Endothelial cell of umbilical vein (primary cell): ENCODE measurements around the gene ANGPTL4. TPM values are rescaled to one million over a fixed set of nuclear protein-coding genes. Genes with fewer than 3 reads are reported as not detected.

Experiments used
- BruUV-seq: library from RNA; stranded (reverse); fragments of 400-500 nt; replicated peaks from 2 replicates; lab custom pipeline; 2021; lab: Mats Ljungman, UMichigan
- CTCF ChIA-PET: fragments of 300-600, 350-600 bp; sonication (Branson Sonifier 250); formaldehyde crosslinking; loops from one replicate; lab custom pipeline; 2021; ENCODE audit warnings: antibody characterized with exemption, inconsistent platforms; lab: Charles Lee
- POLR2A ChIA-PET: fragments of 300-600, 350-600 bp; sonication (Branson Sonifier 250); formaldehyde crosslinking; loops from one replicate; lab custom pipeline; 2021; ENCODE audit warnings: antibody characterized with exemption, inconsistent platforms; lab: Charles Lee
- DNase-seq: peaks from one replicate; pipeline ENCODE4 v3.0.0-alpha.2; 2011; ENCODE audit warnings: low read depth, low spot score
- FAIRE-seq: peaks from 2 replicates; lab custom pipeline; 2011; peaks lifted over from hg19 to GRCh38; lab: Jason Lieb, UNC
- H2AFZ ChIP-seq: 2 replicates; pipeline ENCODE4 v1.6.0; 2012; ENCODE audit warnings: low read depth, low read length, control low read depth, inconsistent platforms
- H3K27ac ChIP-seq: 2 replicates; pipeline ENCODE4 v1.5.1; 2011; ENCODE audit warnings: low read depth, mild to moderate bottlenecking, control low read depth, low read length, moderate library complexity; ENCODE audit not compliant: insufficient read depth
- H3K27me3 ChIP-seq, 2 experiments: 2 replicates each; pipeline versions ENCODE4 v1.6.0 to v1.6.1; 2011; ENCODE audit warnings: low read length in 2 of 2, mixed read lengths in 1 of 2; ENCODE audit not compliant: control insufficient read depth in 2 of 2, insufficient read depth in 2 of 2
- H3K36me3 ChIP-seq, 2 experiments: 2 replicates in 1 of 2; 3 replicates in 1 of 2; pipeline ENCODE4 v1.5.1; 2011; ENCODE audit warnings: low read length in 2 of 2, mild to moderate bottlenecking in 1 of 2, moderate library complexity in 1 of 2; ENCODE audit not compliant: control insufficient read depth in 2 of 2, insufficient read depth in 2 of 2; ENCODE audit errors: extremely low read depth in 1 of 2
- H3K4me1 ChIP-seq: 3 replicates; pipeline ENCODE4 v1.5.1; 2011; ENCODE audit warnings: mild to moderate bottlenecking, low read length; ENCODE audit not compliant: control insufficient read depth, insufficient read depth; ENCODE audit errors: extremely low read depth
- H3K4me2 ChIP-seq: 2 replicates; pipeline ENCODE4 v1.6.1; 2011; ENCODE audit warnings: low read length, control low read depth, mixed read lengths; ENCODE audit not compliant: insufficient read depth
- H3K4me3 ChIP-seq, 3 experiments: fragments of 200-600 bp in 1 of 3; sonication (generic), shearing (Covaris generic) in 1 of 3; replicated peaks in 1 of 3; 2 replicates each; pipeline ENCODE4 v1.5.1; 2011 to 2016; ENCODE audit warnings: control low read depth in 3 of 3, low read length in 3 of 3, mild to moderate bottlenecking in 2 of 3, inconsistent platforms in 1 of 3, low read depth in 1 of 3, moderate library complexity in 1 of 3; ENCODE audit not compliant: insufficient read depth in 1 of 3
- H3K79me2 ChIP-seq: 2 replicates; pipeline ENCODE4 v1.6.0; 2012; ENCODE audit warnings: low read length, inconsistent platforms; ENCODE audit not compliant: control insufficient read depth, insufficient read depth
- H3K9ac ChIP-seq: replicated peaks from 2 replicates; pipeline ENCODE3; 2011; ENCODE audit warnings: low read length, control low read depth; ENCODE audit not compliant: insufficient read depth; ENCODE audit errors: extremely low read depth
- H3K9me1 ChIP-seq: replicated peaks from 3 replicates; pipeline ENCODE4 v1.6.0; 2011; ENCODE audit warnings: mild to moderate bottlenecking, low read length; ENCODE audit not compliant: control insufficient read depth, insufficient read depth; ENCODE audit errors: extremely low read depth
- H3K9me3 ChIP-seq: replicated peaks from 2 replicates; pipeline ENCODE4 v1.5.1; 2012; ENCODE audit warnings: low read length, inconsistent platforms; ENCODE audit not compliant: control insufficient read depth, insufficient read depth
- H4K20me1 ChIP-seq: replicated peaks from 2 replicates; pipeline ENCODE3; 2011; ENCODE audit warnings: mild to moderate bottlenecking, low read length; ENCODE audit not compliant: control insufficient read depth, insufficient read depth; ENCODE audit errors: extremely low read depth
- CTCF ChIP-seq, 2 donors: IDR thresholded peaks; 1 replicate in 1 of 2; 2 replicates in 1 of 2; pipeline ENCODE4 v1.5.1; 2011; ENCODE audit warnings: low read length in 2 of 2, mild to moderate bottlenecking in 2 of 2, moderate library complexity in 2 of 2, control low read depth in 1 of 2, inconsistent platforms in 1 of 2, low read depth in 1 of 2; ENCODE audit not compliant: insufficient read depth in 1 of 2; ENCODE audit errors: extremely low read depth in 1 of 2
- EZH2 ChIP-seq: IDR thresholded peaks from 2 replicates; pipeline ENCODE4 v1.6.1; 2012; ENCODE audit warnings: borderline replicate concordance, low read depth, mild to moderate bottlenecking, moderate library complexity, low read length, inconsistent platforms; ENCODE audit not compliant: severe bottlenecking
- FOS ChIP-seq: IDR thresholded peaks from 2 replicates; pipeline ENCODE4 v1.6.1; 2011; ENCODE audit warnings: mild to moderate bottlenecking, low read length, moderate library complexity, borderline replicate concordance; ENCODE audit not compliant: insufficient read depth
- GATA2 ChIP-seq: IDR thresholded peaks from 2 replicates; pipeline ENCODE4 v1.7.0; 2011; ENCODE audit warnings: low read depth, mild to moderate bottlenecking, moderate library complexity, mixed read lengths, low read length; ENCODE audit not compliant: insufficient read length, insufficient read depth
- JUN ChIP-seq: IDR thresholded peaks from 2 replicates; pipeline ENCODE4 v1.6.1; 2011; ENCODE audit warnings: borderline replicate concordance, low read depth; ENCODE audit not compliant: insufficient read length, insufficient read depth
- MAX ChIP-seq: IDR thresholded peaks from 2 replicates; pipeline ENCODE4 v1.6.1; 2011; ENCODE audit not compliant: insufficient read depth, insufficient read length
- MYC ChIP-seq: IDR thresholded peaks from one replicate; pipeline ENCODE4 v1.6.1; 2011; ENCODE audit warnings: mild to moderate bottlenecking, low read depth, low read length
- POLR2A ChIP-seq: IDR thresholded peaks from 2 replicates; pipeline ENCODE4 v1.6.1; 2012; ENCODE audit warnings: low read depth, mild to moderate bottlenecking, control low read depth, low read length
- POLR2AphosphoS5 ChIP-seq: IDR thresholded peaks from 2 replicates; pipeline ENCODE4 v1.6.1; 2012; ENCODE audit warnings: low read depth, mild to moderate bottlenecking, control low read depth, low read length, moderate library complexity; ENCODE audit not compliant: insufficient read depth
- dilution Hi-C: fragments of 300-500 bp; cut with MboI; formaldehyde crosslinking; loops from one replicate; pipeline ENCODE4 v1.15.0; 2019; ENCODE audit warnings: low sequenced_read_pairs; ENCODE audit not compliant: extremely low pct_ligation_motif_present
- intact Hi-C: fragments of 100-400 bp; cut with micrococcal nuclease; formaldehyde crosslinking; loops from one replicate; pipeline ENCODE4 v1.10.0; 2022
- polyA plus RNA-seq, 4 experiments: library from polyadenylated mRNA; depleted of rRNA in 3 of 4; stranded (reverse) in 3 of 4; unstranded in 1 of 4; fragments of >200 nt; gene quantifications; 2 replicates each; pipeline versions ENCODE4 v1.2.1 to v1.2.3, GENCODE V29; 2011 to 2012; ENCODE audit warnings: missing spikeins in 1 of 4
- total RNA-seq: library from RNA; stranded (reverse); gene quantifications from 2 replicates; pipeline ENCODE4 v1.2.3, GENCODE V29; 2021

The ANGPTL4 gene
- total and polyA plus RNA-seq, 2 donors (not counting 3 experiments of a cell fraction or from before 2014, with no cell fraction given) = 3.9 to 14.1 TPM

- Histone ChIP-seq H3K4me2 (no peak overlapping the region), H3K9me1 (no peaks in the 10 kb centered on the region), H4K20me1 (no peaks in the 10 kb centered on the region), H3K79me2 (peaks cover 58% of the 10 kb centered on the region), H3K4me3 (no peak overlapping the region), H3K36me3 (no peaks in the 10 kb centered on the region), H3K4me1 (peaks cover 32% of the 10 kb centered on the region), H2AFZ (no peak overlapping the region), H3K27ac (peak overlapping the region; percentile 70), H3K9me3 (no peaks in the 10 kb centered on the region), H3K27me3 (no peaks in the 10 kb centered on the region), H3K9ac (no peak overlapping the region)
- dilution Hi-C loops (no loop called here), intact Hi-C loops (no loop called here)
- FAIRE-seq (no peak), DNase-seq (no peak)
- no TSS peak for BruUV-seq
- ChIA-PET CTCF (interaction anchor here (2.9 to 5.0 kb wide), 2 partner anchors 31 to 39 kb away, joined by 18 to 29 read pairs; no protein-coding TSS in a partner anchor), POLR2A (no interaction called here)
- no peak for TF ChIP-seq JUN
- no peak for TF ChIP-seq GATA2
- TF ChIP-seq CTCF (IDR thresholded peaks at IDR 0.05; ENCODE audit: extremely low read depth in 1 of 2, insufficient read depth in 1 of 2, low read depth in 1 of 2, low read length in 2 of 2) = no peak
- no peak for TF ChIP-seq EZH2
- no peak for TF ChIP-seq POLR2A
- TF ChIP-seq FOS = no peak
- TF ChIP-seq MAX = no peak
- no peak for TF ChIP-seq POLR2AphosphoS5
- TF ChIP-seq MYC = no peak
Measured at GRCh38 chr19:8393192-8393870, 29.4 kb downstream of the ANGPTL4 start.
